ENCODE data around the gene COPS8. TPM values are rescaled to one million over a fixed set of nuclear protein-coding genes. Genes with fewer than 3 reads are reported as not detected.

COPS8 gene
- total RNA-seq, 4 donors from 2014 or later: 59.0 to 88.3 (median 77.7) TPM

DNA sequence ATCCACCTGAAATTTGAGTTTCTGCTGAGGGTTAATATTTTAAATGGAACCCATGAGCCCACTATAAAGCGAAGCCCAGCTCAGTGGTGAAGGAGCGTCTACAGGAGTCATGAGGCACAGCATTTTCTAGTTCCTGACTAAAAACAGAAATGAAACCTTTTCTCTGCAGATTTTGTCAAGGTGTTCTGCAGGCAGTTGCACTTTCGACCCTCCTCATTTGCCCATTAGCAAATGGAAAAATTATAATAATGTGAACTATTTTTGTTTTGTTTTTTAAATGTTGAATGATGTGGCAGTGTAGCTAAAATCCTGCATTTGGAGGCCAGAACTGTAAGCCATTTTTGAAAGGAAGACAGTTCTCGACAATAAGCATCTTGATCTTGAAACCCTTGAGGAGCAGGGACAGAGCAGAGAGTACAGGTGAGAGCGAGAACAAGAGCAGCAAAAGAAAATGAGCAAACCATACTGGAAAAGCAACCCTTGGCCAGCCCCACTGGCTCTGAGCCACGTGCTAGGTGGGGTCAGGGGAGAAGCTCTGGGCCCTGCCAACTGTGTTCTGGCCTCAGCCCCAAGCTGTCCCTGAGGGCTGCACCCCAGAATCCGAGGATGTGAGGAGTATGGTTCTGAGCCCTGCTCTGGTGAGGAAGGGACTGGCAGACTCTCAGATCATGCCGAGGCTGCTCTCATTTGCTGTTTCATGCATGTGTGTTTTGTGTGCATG is 26.4 kb upstream of the COPS8 start:
- Histone ChIP-seq H3K27ac (no peak overlapping the region), H3K4me3 (no peak overlapping the region), H3K9me3 (no peaks in the 10 kb centered on the region), H3K36me3 (no peaks in the 10 kb centered on the region), H3K27me3 (no peaks in the 10 kb centered on the region), H3K4me1 (peaks cover 14% of the 10 kb centered on the region)
- 70% methylated on average over 7 of the region's 8 CpGs for WGBS
- TF ChIP-seq, protein P1, sequence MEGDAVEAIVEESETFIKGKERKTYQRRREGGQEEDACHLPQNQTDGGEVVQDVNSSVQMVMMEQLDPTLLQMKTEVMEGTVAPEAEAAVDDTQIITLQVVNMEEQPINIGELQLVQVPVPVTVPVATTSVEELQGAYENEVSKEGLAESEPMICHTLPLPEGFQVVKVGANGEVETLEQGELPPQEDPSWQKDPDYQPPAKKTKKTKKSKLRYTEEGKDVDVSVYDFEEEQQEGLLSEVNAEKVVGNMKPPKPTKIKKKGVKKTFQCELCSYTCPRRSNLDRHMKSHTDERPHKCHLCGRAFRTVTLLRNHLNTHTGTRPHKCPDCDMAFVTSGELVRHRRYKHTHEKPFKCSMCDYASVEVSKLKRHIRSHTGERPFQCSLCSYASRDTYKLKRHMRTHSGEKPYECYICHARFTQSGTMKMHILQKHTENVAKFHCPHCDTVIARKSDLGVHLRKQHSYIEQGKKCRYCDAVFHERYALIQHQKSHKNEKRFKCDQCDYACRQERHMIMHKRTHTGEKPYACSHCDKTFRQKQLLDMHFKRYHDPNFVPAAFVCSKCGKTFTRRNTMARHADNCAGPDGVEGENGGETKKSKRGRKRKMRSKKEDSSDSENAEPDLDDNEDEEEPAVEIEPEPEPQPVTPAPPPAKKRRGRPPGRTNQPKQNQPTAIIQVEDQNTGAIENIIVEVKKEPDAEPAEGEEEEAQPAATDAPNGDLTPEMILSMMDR (IDR thresholded peaks at IDR 0.05): no peak
- TF ChIP-seq POLR2A (IDR thresholded peaks at IDR 0.05) (no peak), EP300 (IDR thresholded peaks at IDR 0.05) (no peak), POLR2AphosphoS5 (IDR thresholded peaks at IDR 0.05) (no peak)
- DNase-seq (ENCODE audit: low spot score in 2 of 2): no peak

DNA sequence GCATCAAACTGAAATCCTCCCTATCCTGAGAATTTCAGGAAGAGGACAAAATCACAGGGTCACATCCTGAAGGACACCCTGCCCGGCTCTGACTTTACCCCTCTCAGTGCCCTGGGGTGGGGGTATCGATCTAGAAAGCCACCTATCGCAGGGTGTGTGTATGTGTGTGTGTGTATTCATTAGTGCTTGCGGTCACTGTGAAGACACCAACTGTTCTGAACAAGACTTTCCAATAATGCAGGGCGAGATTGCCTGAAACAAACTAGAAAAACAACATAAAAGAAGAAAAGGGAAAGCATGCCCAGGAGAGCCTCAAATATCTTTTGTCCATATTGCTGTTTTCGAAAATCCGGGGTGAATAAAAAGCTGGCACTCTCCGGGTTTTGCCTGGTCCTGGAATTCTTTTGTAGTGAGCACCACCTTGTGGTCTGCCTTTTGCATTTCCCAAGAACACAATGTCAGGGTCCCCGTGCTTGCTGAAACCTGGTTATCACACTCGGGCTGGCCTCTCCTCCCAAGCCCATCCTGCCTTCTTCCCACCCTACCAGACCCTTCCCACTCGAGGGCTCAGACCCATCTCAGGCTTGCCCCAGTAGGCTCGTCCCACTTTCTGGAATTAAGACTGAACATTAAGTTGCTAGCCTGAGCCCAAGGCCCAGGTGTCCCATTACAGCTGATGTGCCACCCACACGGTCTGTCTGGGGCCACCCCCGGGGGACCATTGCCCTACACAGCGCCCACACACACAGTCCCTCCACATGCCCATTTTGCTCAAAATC is 25.0 kb upstream of the COPS8 start:
- Histone ChIP-seq H3K4me3 (no peak overlapping the region), H3K27me3 (no peaks in the 10 kb centered on the region), H3K36me3 (no peaks in the 10 kb centered on the region), H3K4me1 (peaks cover 14% of the 10 kb centered on the region), H3K9me3 (no peaks in the 10 kb centered on the region), H3K27ac (no peak overlapping the region)
- DNase-seq (ENCODE audit: low spot score in 2 of 2): no peak
- TF ChIP-seq POLR2AphosphoS5 (IDR thresholded peaks at IDR 0.05): no peak
- TF ChIP-seq, protein P1 (IDR thresholded peaks at IDR 0.05): peak; percentile 37 to 43
- WGBS: 19% methylated on average over 15 of the region's 15 CpGs

DNA sequence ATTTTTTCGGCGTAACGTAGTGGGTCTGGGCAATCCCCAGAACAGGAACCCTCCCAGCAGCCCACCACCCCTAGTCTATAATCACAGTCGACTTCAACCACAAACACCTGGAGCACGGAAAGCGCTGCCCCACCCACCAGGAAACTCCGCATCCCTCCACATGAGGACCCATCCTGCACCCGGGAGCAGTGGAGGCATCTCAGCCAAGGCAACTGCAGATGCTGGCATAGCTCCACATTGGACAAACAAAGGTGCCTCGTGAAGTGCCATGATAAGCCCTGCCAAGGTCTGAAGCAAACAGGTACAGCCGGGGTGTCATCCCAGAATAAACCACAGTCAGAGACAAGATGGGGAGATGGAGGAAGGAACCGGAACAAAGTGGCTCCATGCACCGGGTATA is 24.3 kb upstream of the COPS8 start:
- no peaks in the 10 kb centered on the region for H3K9me3 ChIP-seq
- no peak for DNase-seq (ENCODE audit: low spot score in 2 of 2)
- H3K27me3 ChIP-seq: no peaks in the 10 kb centered on the region
- H3K4me3 ChIP-seq: no peak overlapping the region
- WGBS: 81% methylated on average over 12 of the region's 12 CpGs
- H3K4me1 ChIP-seq: peaks cover 14% of the 10 kb centered on the region
- no peak overlapping the region for H3K27ac ChIP-seq
- TF ChIP-seq POLR2AphosphoS5 (IDR thresholded peaks at IDR 0.05) (no peak), POLR2A (IDR thresholded peaks at IDR 0.05) (no peak), EP300 (IDR thresholded peaks at IDR 0.05) (no peak)
- TF ChIP-seq, protein P1 (IDR thresholded peaks at IDR 0.05): no peak
- H3K36me3 ChIP-seq: no peaks in the 10 kb centered on the region

DNA sequence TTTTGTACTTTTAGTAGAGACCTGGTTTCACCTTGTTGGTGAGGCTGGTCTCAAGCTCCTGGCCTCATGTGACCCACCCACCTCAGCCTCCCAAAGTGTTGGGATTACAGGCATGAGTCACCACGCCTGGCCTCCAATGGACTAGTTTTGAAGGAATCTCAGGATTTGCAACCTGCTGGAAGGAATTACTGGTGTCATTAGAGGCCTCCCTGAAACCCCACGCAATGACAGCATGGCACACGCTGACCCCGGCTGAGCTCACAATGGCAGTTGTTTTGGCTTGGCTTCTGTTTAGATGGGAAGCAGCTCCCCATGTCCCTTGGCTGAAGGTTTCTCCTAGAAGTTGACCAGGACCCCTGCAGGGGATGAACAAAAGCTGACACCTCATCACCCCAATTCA is 23.1 kb upstream of the COPS8 start:
- H3K9me3 ChIP-seq: no peaks in the 10 kb centered on the region
- 96% methylated on average over 4 of the region's 4 CpGs for WGBS
- no peak overlapping the region for H3K27ac ChIP-seq
- DNase-seq (ENCODE audit: low spot score in 2 of 2): no peak
- no peak for TF ChIP-seq EP300 (IDR thresholded peaks at IDR 0.05)
- peaks cover 14% of the 10 kb centered on the region for H3K4me1 ChIP-seq
- H3K4me3 ChIP-seq: no peak overlapping the region
- no peaks in the 10 kb centered on the region for H3K27me3 ChIP-seq
- H3K36me3 ChIP-seq: no peaks in the 10 kb centered on the region

DNA sequence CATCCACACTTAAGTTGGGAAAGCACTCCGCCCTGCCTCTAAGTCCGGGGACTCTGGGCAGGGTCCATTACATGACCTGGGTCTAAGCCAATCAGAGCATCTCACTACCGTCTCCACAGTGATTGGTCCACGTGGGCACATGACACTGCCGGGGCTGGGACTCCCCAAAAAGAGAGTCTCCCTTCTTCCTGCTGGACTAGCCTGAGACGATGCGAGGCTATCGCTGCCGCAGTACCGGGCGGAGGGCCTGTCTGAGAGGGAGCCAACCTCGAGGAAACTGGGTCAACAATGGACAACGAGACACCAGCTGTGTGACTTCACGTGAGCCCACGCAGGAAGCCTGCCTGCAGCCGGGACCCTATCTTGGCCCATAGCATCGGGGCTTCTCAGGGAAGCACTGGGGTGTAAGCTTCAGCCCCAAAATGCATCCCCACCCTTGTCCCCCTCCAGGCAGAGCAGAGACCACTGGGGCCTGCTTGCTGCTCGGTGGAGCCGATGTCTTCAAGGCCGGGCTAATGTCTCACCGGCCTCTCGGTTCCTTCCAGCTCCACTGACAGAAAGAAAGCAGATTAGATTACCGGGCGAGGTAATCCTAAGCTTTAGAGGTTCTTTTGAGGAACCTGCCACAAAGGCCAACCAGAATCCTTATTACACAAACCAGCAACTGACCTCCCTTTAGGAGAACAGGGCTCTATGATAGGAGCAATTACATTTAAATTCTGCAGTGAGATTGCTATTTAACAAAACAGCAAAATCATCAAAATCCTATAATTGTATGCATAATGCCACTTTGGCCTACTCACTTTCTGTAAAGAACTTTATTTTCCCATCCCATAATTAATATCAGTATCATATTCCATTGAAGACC is 21.3 kb upstream of the COPS8 start:
- TF ChIP-seq POLR2AphosphoS5 (IDR thresholded peaks at IDR 0.05) (no peak), POLR2A (IDR thresholded peaks at IDR 0.05) (no peak), EP300 (IDR thresholded peaks at IDR 0.05) (no peak)
- TF ChIP-seq, protein P1 (IDR thresholded peaks at IDR 0.05): no peak
- Histone ChIP-seq H3K27ac (no peak overlapping the region), H3K4me1 (peaks cover 11% of the 10 kb centered on the region), H3K27me3 (no peaks in the 10 kb centered on the region), H3K9me3 (no peaks in the 10 kb centered on the region), H3K4me3 (no peak overlapping the region), H3K36me3 (no peaks in the 10 kb centered on the region)
- DNase-seq (ENCODE audit: low spot score in 2 of 2): no peak
- WGBS: 94% methylated on average over 18 of the region's 24 CpGs
